Measurements from ENCODE around the gene AJUBA.
"Not testable (repeated sequence)": the region's sequence is repeated elsewhere in the genome, so short reads cannot be mapped to it uniquely, and the experiment has no call there.

The AJUBA gene

GRCh38 chr14:23020143-23021128, 38.1 kb upstream of the AJUBA start:
- no peak for DNase-seq (ENCODE audit: low read depth, low spot score)
- Histone ChIP-seq H3K27ac (ENCODE audit: low read length) (no peak overlapping the region), H3K4me3 (ENCODE audit: low read length) (no peak overlapping the region), H3K36me3 (ENCODE audit: control insufficient read depth, insufficient read depth, low read length) (peaks cover 7% of the 10 kb centered on the region; the same call in 1 of the 2 replicates), H3K4me1 (ENCODE audit: control insufficient read depth, insufficient read depth, low read length) (no peaks in the 10 kb centered on the region), H3K27me3 (ENCODE audit: control insufficient read depth, insufficient read depth, low read length) (no peaks in the 10 kb centered on the region), H3K9me3 (ENCODE audit: control insufficient read depth, insufficient read depth, low read length) (no peaks in the 10 kb centered on the region)
- no CpG with 5 or more reads among the region's 7 CpGs for WGBS (ENCODE audit: insufficient coverage, insufficient read length)

GRCh38 chr14:23018107-23018506, 35.8 kb upstream of the AJUBA start:
- Histone ChIP-seq H3K27me3 (ENCODE audit: control insufficient read depth, insufficient read depth, low read length) (no peaks in the 10 kb centered on the region), H3K4me1 (ENCODE audit: control insufficient read depth, insufficient read depth, low read length) (no peaks in the 10 kb centered on the region), H3K27ac (ENCODE audit: low read length) (no peak overlapping the region), H3K9me3 (ENCODE audit: control insufficient read depth, insufficient read depth, low read length) (no peaks in the 10 kb centered on the region), H3K36me3 (ENCODE audit: control insufficient read depth, insufficient read depth, low read length) (no peaks in the 10 kb centered on the region), H3K4me3 (ENCODE audit: low read length) (no peak overlapping the region)
- no peak for DNase-seq (ENCODE audit: low read depth, low spot score)

DNA sequence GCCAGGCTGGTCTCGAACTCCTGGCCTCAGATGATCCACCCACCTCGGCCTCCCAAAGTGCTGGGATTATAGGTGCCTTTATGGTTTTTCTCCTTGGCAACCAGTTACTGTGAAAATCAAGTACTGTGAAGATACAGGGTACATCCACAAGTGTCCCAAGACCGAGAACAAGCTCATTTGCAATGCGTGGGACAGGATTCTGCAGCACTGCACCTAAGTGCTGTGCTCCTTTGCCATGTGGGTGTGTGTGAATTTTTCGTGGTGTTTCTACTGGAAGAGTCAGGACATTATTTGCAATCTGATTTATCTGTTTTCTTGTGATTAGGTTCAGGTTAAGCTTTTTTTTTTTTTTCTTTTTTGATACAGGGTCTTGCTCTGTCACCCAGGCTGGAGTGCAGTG, 34.7 kb upstream of the AJUBA start:
- Histone ChIP-seq H3K27ac (ENCODE audit: low read length) (no peak overlapping the region), H3K4me1 (ENCODE audit: control insufficient read depth, insufficient read depth, low read length) (no peaks in the 10 kb centered on the region), H3K4me3 (ENCODE audit: low read length) (no peak overlapping the region), H3K9me3 (ENCODE audit: control insufficient read depth, insufficient read depth, low read length) (no peaks in the 10 kb centered on the region), H3K27me3 (ENCODE audit: control insufficient read depth, insufficient read depth, low read length) (no peaks in the 10 kb centered on the region), H3K36me3 (ENCODE audit: control insufficient read depth, insufficient read depth, low read length) (no peaks in the 10 kb centered on the region)
- no CpG with 5 or more reads among the region's 5 CpGs for WGBS (ENCODE audit: insufficient coverage, insufficient read length)
- no peak for DNase-seq (ENCODE audit: low read depth, low spot score)

DNA sequence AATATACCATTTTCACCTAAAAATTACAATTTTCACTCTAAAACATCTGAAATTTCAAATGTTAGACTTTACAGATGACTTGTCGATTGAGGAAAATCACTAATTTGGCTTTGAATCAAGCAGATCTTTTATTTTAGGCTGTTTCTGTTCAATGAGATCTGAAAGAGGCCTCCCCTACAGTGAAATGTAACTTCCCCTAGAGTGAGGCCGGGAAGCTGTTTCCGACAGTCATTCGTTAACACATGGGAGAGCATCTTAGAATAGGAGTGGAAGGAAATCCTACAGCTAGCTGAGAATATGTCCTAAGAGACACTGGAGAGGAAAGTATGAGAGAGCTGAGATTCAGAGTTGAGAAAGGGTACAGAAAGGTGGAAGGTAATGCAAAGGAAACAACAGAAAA, 33.3 kb upstream of the AJUBA start:
- no peaks in the 10 kb centered on the region for H3K4me1 ChIP-seq (ENCODE audit: control insufficient read depth, insufficient read depth, low read length)
- no CpG with 5 or more reads among the region's 4 CpGs for WGBS (ENCODE audit: insufficient coverage, insufficient read length)
- DNase-seq (ENCODE audit: low read depth, low spot score): no peak
- H3K36me3 ChIP-seq (ENCODE audit: control insufficient read depth, insufficient read depth, low read length): no peaks in the 10 kb centered on the region
- no peak overlapping the region for H3K4me3 ChIP-seq (ENCODE audit: low read length)
- H3K27ac ChIP-seq (ENCODE audit: low read length): no peak overlapping the region
- no peaks in the 10 kb centered on the region for H3K9me3 ChIP-seq (ENCODE audit: control insufficient read depth, insufficient read depth, low read length)
- H3K27me3 ChIP-seq (ENCODE audit: control insufficient read depth, insufficient read depth, low read length): no peaks in the 10 kb centered on the region

- not testable (repeated sequence) for H3K36me3 ChIP-seq (ENCODE audit: control insufficient read depth, insufficient read depth, low read length); DNase-seq (ENCODE audit: low read depth, low spot score); H3K4me3 ChIP-seq (ENCODE audit: low read length); H3K4me1 ChIP-seq (ENCODE audit: control insufficient read depth, insufficient read depth, low read length); H3K9me3 ChIP-seq (ENCODE audit: control insufficient read depth, insufficient read depth, low read length); H3K27ac ChIP-seq (ENCODE audit: low read length); H3K27me3 ChIP-seq (ENCODE audit: control insufficient read depth, insufficient read depth, low read length)
- no CpG with 5 or more reads among the region's 5 CpGs for WGBS (ENCODE audit: insufficient coverage, insufficient read length)
These were observed 31.4 kb upstream of the AJUBA start for GRCh38 chr14:23013749-23014054.

- H3K9me3 ChIP-seq (ENCODE audit: control insufficient read depth, insufficient read depth, low read length): no peaks in the 10 kb centered on the region
- H3K36me3 ChIP-seq (ENCODE audit: control insufficient read depth, insufficient read depth, low read length): no peaks in the 10 kb centered on the region
- H3K4me3 ChIP-seq (ENCODE audit: low read length): no peak overlapping the region
- H3K4me1 ChIP-seq (ENCODE audit: control insufficient read depth, insufficient read depth, low read length): no peaks in the 10 kb centered on the region
- no CpG with 5 or more reads among the region's 6 CpGs for WGBS (ENCODE audit: insufficient coverage, insufficient read length)
- no peak for DNase-seq (ENCODE audit: low read depth, low spot score)
- no peaks in the 10 kb centered on the region for H3K27me3 ChIP-seq (ENCODE audit: control insufficient read depth, insufficient read depth, low read length)
- no peak overlapping the region for H3K27ac ChIP-seq (ENCODE audit: low read length)
These were observed 30.9 kb upstream of the AJUBA start for GRCh38 chr14:23013054-23013748.

DNA sequence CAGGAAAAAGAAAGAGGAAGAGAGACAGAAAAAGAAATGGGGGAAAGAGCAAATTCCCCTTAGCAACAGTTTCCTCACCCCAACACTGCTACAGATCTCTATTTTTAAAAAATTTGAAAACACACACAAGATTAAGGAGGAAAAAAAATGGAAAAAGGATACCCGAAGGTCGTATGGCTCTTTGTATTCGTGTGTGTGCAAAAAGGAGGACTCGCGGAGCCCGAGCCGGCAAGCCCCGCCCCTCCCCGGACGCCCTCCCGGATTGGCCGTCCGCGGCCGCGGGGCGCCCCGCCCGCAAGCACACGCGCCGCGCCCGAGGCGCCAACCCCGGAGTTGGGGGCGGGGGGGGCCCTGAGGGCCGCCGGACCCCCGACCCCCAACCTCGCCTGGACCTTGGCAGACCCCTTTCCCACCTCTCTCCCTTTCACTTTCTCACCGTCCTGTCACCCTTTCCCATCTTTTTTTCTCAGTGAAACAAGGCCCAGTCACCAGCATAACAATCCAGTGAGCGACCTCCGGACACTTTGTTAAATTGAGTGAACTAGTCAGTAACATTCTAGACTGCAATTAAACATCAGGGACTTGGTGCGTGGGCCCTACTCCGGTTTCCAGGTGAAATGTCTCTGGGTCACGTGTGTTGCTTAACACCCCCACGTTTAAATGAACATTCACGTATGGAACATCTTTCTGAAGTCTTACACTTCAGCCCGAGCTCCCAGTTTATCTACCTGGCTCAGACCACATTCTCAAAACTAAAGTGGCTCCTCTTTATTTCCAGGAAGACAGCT, 27.8 kb upstream of the AJUBA start, which contains the start of gene C14orf93:
Gene C14orf93 (minus strand): TSS at position 205 of the 788 bp plus-strand sequence. CDS start 11,120 bp downstream, outside the sequence.
- WGBS (ENCODE audit: insufficient coverage, insufficient read length): no CpG with 5 or more reads among the region's 40 CpGs
- Histone ChIP-seq H3K27me3 (ENCODE audit: control insufficient read depth, insufficient read depth, low read length) (no peaks in the 10 kb centered on the region), H3K27ac (ENCODE audit: low read length) (no peak within 1 kb of the TSS), H3K9me3 (ENCODE audit: control insufficient read depth, insufficient read depth, low read length) (no peaks in the 10 kb centered on the region), H3K4me3 (ENCODE audit: low read length) (peak within 1 kb of the TSS; percentile 28; the same call in 1 of the 2 replicates), H3K4me1 (ENCODE audit: control insufficient read depth, insufficient read depth, low read length) (no peaks in the 10 kb centered on the region; the same call in 1 of the 2 replicates), H3K36me3 (ENCODE audit: control insufficient read depth, insufficient read depth, low read length) (no peaks in the 10 kb centered on the region)
- DNase-seq (ENCODE audit: low read depth, low spot score): no peak

DNA sequence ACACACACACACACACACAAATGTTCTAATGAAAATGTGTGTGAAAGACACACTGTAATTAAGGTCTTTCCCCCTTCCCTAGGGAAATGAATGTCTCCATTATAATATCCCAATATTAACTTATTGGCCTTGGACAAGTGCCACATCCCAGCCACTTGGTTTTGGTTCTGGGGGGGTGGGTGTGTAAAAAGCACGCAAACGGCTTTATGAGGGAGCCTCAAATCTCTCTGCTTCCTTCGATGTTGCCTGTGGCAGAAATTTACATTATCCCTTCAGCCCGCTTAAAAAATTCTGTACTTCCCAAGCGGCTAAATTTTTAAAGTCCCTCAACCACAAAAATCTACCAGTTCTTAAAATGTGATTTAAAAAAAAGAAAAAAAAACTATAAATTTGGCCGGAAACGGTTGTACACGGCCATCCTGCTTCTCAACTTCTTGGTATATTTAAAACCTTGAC, 27.2 kb upstream of the AJUBA start:
- DNase-seq (ENCODE audit: low read depth, low spot score): no peak
- Histone ChIP-seq H3K4me3 (ENCODE audit: low read length) (no peak overlapping the region), H3K9me3 (ENCODE audit: control insufficient read depth, insufficient read depth, low read length) (no peaks in the 10 kb centered on the region), H3K27ac (ENCODE audit: low read length) (no peak overlapping the region), H3K27me3 (ENCODE audit: control insufficient read depth, insufficient read depth, low read length) (no peaks in the 10 kb centered on the region), H3K36me3 (ENCODE audit: control insufficient read depth, insufficient read depth, low read length) (no peaks in the 10 kb centered on the region), H3K4me1 (ENCODE audit: control insufficient read depth, insufficient read depth, low read length) (no peaks in the 10 kb centered on the region; the same call in 1 of the 2 replicates)
- no CpG with 5 or more reads among the region's 8 CpGs for WGBS (ENCODE audit: insufficient coverage, insufficient read length)

- Histone ChIP-seq H3K36me3 (ENCODE audit: control insufficient read depth, insufficient read depth, low read length) (no peaks in the 10 kb centered on the region), H3K4me3 (ENCODE audit: low read length) (no peak overlapping the region), H3K27me3 (ENCODE audit: control insufficient read depth, insufficient read depth, low read length) (no peaks in the 10 kb centered on the region), H3K9me3 (ENCODE audit: control insufficient read depth, insufficient read depth, low read length) (no peaks in the 10 kb centered on the region), H3K27ac (ENCODE audit: low read length) (no peak overlapping the region), H3K4me1 (ENCODE audit: control insufficient read depth, insufficient read depth, low read length) (no peaks in the 10 kb centered on the region; the same call in 1 of the 2 replicates)
- WGBS (ENCODE audit: insufficient coverage, insufficient read length): no CpG with 5 or more reads among the region's 3 CpGs
- no peak for DNase-seq (ENCODE audit: low read depth, low spot score)
These were observed 26.5 kb upstream of the AJUBA start for GRCh38 chr14:23008831-23009230.

Data from iPS DF 6.9 (cell line).